Left kidney (tissue), 2 donors: Measurements from ENCODE around the gene ADM2. TPM values are rescaled to one million over a fixed set of nuclear protein-coding genes. Genes with fewer than 3 reads are reported as not detected.
"Not testable (repeated sequence)": the region's sequence is repeated elsewhere in the genome, so short reads cannot be mapped to it uniquely, and the experiment has no call there.

Experiments
- DNase-seq: peaks from one replicate; pipeline ENCODE4 v3.0.0-alpha.2; 2013
- polyA plus RNA-seq: library from polyadenylated mRNA; unstranded; fragments of 120-200 nt; gene quantifications from one replicate; pipeline ENCODE4 v1.2.1, GENCODE V29; 2013; ENCODE audit not compliant: insufficient read length

Gene ADM2
- polyA plus RNA-seq, 1 donor: 4.8 TPM

DNA sequence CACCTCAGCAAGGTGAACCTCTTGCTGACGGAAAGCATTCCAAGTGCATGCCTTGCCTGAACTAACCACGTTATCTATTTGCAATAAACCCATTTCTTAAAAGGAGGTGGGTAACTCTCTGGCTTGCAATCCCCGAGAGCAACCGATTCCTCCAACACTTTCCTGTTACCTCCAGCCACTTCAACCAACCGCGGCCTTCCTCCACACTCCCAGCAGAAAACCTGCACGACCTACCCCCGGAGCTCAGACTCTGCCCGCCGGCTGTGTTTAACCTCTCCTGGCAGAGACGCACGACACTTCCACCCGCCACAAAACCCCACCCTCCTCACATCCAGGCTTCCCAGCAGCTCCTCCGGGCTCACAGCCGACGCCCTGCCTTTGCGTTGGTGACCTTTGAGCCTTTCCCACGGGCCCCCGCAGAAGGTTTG lies 43.3 kb downstream of the ADM2 start:
- DNase-seq: no peak

DNA sequence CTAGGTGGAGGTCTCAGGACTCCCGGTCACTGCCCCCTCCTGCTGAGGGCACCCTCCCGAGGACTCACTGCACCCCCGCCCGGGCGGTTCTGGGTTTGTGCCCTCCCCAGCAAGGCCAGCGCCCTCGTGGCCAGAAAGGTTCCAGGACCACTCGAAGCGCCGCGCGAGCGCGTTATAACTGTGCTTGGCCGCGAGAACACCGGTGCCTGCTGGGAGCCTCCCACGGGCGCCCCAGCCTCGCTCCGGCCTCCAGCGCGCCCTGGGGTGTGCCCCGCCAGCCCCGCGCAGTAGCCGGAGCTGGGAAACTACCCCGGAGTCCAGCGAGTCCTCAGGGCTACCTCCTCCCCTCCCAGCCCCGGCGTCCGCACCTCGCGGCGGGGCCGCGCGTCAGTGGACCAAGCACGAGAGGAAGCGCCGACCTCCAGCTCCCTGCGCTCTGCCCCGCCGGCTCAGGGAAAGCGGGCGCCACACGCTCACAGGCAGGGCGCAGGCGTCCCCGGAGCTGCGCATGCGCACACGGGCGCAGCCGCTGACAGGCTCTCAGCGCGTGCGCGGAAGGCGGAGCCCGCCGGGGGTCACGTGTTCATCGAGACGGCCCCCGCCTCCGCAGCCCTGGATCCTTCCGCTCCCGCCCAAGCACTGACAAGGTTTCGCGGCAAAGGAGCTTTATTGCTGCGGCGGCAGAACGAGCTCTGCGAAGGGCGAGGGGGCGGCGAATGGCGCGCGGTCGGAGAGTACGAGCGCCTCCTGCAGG lies 43.9 kb downstream of the ADM2 start, which contains the start of gene SCO2:
Gene SCO2 (minus strand): TSS at position 495 of the 754 bp plus-strand sequence. CDS start 1,187 bp downstream, outside the sequence.
- DNase-seq: peak; percentile 95

- DNase-seq: no peak
These were observed 44.4 kb downstream of the ADM2 start for GRCh38 chr22:50525858-50526107.

GRCh38 chr22:50526108-50526833 lies 44.9 kb downstream of the ADM2 start:
- peak; percentile 74 for DNase-seq

- no peak for DNase-seq
These were observed 45.8 kb downstream of the ADM2 start for GRCh38 chr22:50526834-50527801.

DNA sequence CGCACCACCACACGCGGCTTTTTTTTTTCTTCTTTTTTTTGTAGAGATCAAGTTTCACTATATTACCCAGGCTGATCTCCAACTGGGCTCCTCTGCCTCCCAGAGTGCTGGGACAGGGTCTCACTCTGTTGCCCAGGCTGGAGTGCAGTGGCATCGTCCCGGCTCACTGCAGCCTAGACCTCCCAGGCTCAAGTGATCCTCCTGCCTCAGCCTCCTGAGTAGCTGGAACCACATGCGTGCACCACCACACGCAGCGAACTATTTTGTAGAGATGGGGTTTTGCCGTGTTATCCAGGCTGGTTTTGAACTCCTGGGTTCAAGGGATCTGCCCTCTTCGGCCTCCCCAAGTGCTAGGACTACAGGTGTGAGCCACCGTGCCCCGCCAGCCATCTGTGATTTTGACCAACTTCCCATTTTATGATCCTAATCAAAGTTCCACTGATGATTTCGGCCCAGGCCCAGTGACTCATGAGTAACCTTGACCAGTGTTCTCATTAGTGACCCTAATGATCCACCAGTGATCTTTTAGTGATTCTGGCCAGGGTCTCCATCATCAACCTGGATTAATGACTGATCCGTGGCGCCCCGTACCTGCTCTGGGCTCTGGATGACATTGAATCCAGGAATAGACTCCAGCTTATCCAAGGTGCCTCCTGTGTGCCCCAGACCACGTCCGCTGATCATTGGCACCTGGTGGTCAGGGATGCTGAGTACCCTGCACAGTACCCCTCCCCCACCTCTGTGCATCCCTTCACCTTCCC lies 46.8 kb downstream of the ADM2 start:
- no peak for DNase-seq

GRCh38 chr22:50528682-50529415 lies 47.5 kb downstream of the ADM2 start:
- DNase-seq: no peak

GRCh38 chr22:50529416-50529896 lies 48.1 kb downstream of the ADM2 start:
- no peak for DNase-seq

DNA sequence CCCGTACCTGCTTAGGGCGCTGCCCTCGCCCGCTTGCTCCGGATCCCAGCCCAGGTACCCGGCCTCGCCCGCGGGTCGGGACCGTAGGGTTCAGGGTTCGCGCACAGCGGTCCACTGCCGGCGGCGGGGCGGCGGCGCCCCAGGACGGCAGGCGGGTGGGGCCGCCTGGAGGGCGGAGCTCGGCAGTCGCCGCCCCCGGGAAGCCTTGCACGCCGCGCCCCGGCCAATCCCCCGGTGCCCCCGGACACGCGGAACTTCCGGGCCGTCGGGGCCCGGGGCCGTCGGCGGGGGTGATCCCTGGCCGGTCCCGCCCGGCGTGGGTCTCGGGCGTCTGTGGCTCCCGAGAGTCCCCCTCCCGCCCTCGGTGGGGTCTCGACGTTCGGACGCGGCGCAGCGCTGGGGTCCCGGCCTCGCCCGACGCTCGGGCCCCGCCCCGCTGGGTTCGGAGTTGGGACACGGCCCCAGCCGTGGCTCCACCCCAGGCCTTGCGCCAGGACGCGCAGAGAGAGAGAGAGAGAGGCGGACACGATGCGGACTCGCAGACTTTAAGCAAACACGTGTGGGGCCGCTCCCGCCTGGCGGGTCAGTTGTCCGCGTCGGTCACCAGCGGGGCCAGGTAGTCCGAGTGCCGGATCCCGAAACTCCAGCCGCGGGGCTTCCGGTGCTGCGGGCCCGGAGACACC lies 48.7 kb downstream of the ADM2 start, which contains the start of gene TYMP:
Gene TYMP (minus strand): TSS at position 116 of the 683 bp plus-strand sequence. CDS start 303 bp downstream, outside the sequence.
- DNase-seq: no peak

DNA sequence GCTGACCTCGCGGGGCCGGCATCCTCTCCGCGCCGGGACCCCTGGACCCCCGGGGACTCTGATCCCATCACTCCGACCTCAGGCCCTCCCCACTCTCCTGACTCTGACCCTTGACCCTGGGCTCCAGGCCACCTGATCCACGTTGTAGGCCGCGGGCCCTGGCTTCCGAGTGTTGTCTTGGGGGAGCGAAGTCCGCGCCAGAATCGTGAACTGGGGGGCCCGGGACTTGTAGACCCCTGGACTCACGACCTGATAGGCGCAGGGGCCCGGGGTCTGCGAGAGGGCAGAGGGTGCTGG lies 49.2 kb downstream of the ADM2 start:
- no peak for DNase-seq

DNA sequence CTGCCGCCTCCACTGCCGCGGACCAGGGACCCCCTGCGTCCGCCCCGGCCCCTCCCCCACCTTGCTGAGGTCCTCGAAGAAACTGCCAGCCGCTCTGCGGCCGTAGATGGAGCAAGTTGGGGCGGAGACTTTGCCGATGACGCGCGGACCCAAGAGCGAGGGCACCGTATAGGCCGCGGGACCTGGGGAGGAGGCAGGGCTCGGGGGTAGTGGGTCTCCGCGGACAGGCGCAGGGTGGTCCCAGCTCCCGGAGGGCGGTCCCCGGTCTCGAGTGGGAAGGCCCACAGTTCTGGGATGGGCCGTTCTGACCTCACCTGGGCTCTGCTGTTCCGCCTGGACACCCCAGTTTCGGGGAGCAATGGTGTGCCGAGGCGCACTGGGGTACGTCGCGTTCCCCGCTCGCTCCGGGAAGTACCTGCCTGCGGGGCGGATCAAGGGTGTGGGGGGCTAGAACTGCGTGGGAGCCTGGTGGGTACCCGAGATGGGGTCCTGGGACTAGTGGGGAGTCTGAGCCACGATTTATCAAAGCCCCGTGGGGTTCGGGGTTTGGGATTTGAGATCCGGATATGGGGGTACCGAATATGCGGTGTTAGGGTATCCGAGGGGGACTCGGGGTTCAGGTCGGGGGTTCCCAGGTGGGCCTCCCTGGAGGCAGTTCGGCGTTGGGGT lies 49.7 kb downstream of the ADM2 start:
- DNase-seq: peak; percentile 45

GRCh38 chr22:50531546-50531961 lies 50.2 kb downstream of the ADM2 start:
- no peak for DNase-seq

DNA sequence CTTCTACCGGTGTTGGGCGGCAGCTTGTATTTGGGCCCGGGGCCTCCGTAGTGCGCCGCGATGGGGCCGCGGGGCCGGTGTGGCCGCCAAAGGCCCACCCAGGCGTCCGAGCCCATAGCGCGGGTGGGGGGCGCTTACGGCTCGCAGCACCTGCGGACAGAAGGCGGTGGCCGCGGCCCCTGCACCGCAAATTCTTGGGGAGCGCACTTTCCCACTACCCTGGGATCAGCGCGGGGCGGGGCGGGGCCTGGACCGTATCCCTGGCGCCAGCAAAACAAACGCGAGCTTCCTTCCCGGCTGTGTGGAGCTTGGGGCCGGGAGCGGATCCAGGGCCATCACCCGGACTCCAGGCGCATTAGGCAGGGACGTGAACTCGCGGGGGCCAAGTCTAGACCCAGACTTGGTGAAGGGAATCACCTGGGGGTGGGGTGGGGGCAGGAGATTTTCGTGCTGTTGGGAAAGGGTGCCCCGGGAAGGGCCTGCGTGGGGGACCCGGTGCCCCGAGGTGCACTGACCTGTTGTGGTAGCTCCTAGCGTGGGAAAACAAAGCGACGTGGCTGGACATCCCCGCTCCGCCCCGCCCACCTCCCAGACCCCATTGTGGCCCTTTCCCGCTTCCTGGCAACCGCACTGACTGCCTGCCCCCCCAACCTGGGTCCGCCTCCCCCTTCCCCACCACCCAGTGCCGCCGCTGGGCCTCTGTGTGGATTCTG lies 50.8 kb downstream of the ADM2 start:
- DNase-seq: no peak

- DNase-seq: no peak
These were observed 51.8 kb downstream of the ADM2 start for GRCh38 chr22:50532824-50533796.

- not testable (repeated sequence) for DNase-seq
These were observed 52.7 kb downstream of the ADM2 start for GRCh38 chr22:50533856-50534711.

- DNase-seq: no peak
These were observed 53.8 kb downstream of the ADM2 start for GRCh38 chr22:50535113-50535512.
